RWPE2 (cell line): Measurements from ENCODE around the gene KCNK7.

Experiments
- ATAC-seq: fragments of 200-7000 bp; cut with Tn5 transposase; 3 replicates; pipeline ENCODE4 v1.9.1; 2021; ENCODE audit warnings: low read depth
- DNase-seq: peaks from one replicate; pipeline ENCODE4 v3.0.0-alpha.2; 2020; ENCODE audit warnings: low spot score
- H3K27ac ChIP-seq: fragments of 450-650 bp; 2 replicates; pipeline ENCODE4 v1.5.1; 2017; ENCODE audit warnings: mild to moderate bottlenecking; ENCODE audit not compliant: poor library complexity, severe bottlenecking
- H3K27me3 ChIP-seq: fragments of 250-450 bp; sonication (Bioruptor Pico); 2 replicates; pipeline ENCODE4 v1.5.1; 2021; ENCODE audit warnings: mild to moderate bottlenecking, moderate library complexity; ENCODE audit not compliant: insufficient read depth, poor library complexity, severe bottlenecking
- H3K36me3 ChIP-seq: fragments of 250-450 bp; sonication (Bioruptor Pico); 2 replicates; pipeline ENCODE4 v1.5.1; 2020; ENCODE audit warnings: low read depth, mild to moderate bottlenecking, moderate library complexity
- H3K4me1 ChIP-seq: fragments of 250-450 bp; sonication (Bioruptor Pico); 2 replicates; pipeline ENCODE4 v1.5.1; 2021; ENCODE audit warnings: mild to moderate bottlenecking, moderate library complexity; ENCODE audit not compliant: insufficient read depth, poor library complexity, severe bottlenecking
- H3K4me3 ChIP-seq: fragments of 250-450 bp; sonication (Bioruptor Pico); 2 replicates; pipeline ENCODE4 v1.5.1; 2021; ENCODE audit warnings: mild to moderate bottlenecking, moderate library complexity; ENCODE audit not compliant: severe bottlenecking
- H3K9me3 ChIP-seq: fragments of 250-450 bp; sonication (Bioruptor Pico); 2 replicates; pipeline ENCODE4 v1.5.1; 2021; ENCODE audit warnings: mild to moderate bottlenecking, moderate library complexity; ENCODE audit not compliant: severe bottlenecking
- CTCF ChIP-seq: fragments of 450-650 bp; IDR thresholded peaks from one replicate; pipeline ENCODE4 v1.5.1; 2017; ENCODE audit warnings: mild to moderate bottlenecking, moderate library complexity; ENCODE audit not compliant: poor library complexity, severe bottlenecking

Gene KCNK7

GRCh38 chr11:65554842-65555430 lies 40.7 kb downstream of the KCNK7 start:
- Histone ChIP-seq H3K4me3 (no peak overlapping the region), H3K27ac (peak overlapping the region; percentile 85), H3K4me1 (peaks cover 38% of the 10 kb centered on the region), H3K9me3 (no peaks in the 10 kb centered on the region), H3K27me3 (no peaks in the 10 kb centered on the region), H3K36me3 (peaks cover 3% of the 10 kb centered on the region; the same call in 1 of the 2 replicates)
- TF ChIP-seq CTCF: no peak
- no peak for ATAC-seq
- DNase-seq: no peak

- no peak for ATAC-seq
- Histone ChIP-seq H3K27ac (peak overlapping the region; percentile 85), H3K4me3 (no peak overlapping the region)
Observed at GRCh38 chr11:65554057-65554818, 41.4 kb downstream of the KCNK7 start.

GRCh38 chr11:65553301-65554001 lies 42.1 kb downstream of the KCNK7 start:
- Histone ChIP-seq H3K27ac (no peak overlapping the region), H3K4me1 (peaks cover 23% of the 10 kb centered on the region), H3K27me3 (no peaks in the 10 kb centered on the region), H3K36me3 (peaks cover 4% of the 10 kb centered on the region; the same call in 1 of the 2 replicates), H3K4me3 (no peak overlapping the region), H3K9me3 (no peaks in the 10 kb centered on the region)
- TF ChIP-seq CTCF: no peak
- no peak for ATAC-seq
- DNase-seq: no peak

More at GRCh38 chr11:65554057-65554818, 41.4 kb downstream of the KCNK7 start:
- H3K36me3 ChIP-seq: peaks cover 4% of the 10 kb centered on the region; the same call in 1 of the 2 replicates
- no peaks in the 10 kb centered on the region for H3K27me3 ChIP-seq
- no peaks in the 10 kb centered on the region for H3K9me3 ChIP-seq
- TF ChIP-seq CTCF: no peak
- H3K4me1 ChIP-seq: peaks cover 31% of the 10 kb centered on the region
- no peak for DNase-seq

- peak; percentile 30 for TF ChIP-seq CTCF
- Histone ChIP-seq H3K27me3 (no peaks in the 10 kb centered on the region), H3K36me3 (peaks cover 4% of the 10 kb centered on the region; the same call in 1 of the 2 replicates)
Observed at GRCh38 chr11:65552388-65552951, 43.1 kb downstream of the KCNK7 start.

More at GRCh38 chr11:65552388-65552951, 43.1 kb downstream of the KCNK7 start:
- ATAC-seq (no peak), DNase-seq (no peak)
- Histone ChIP-seq H3K4me3 (no peak overlapping the region), H3K4me1 (peaks cover 23% of the 10 kb centered on the region), H3K27ac (no peak overlapping the region), H3K9me3 (no peaks in the 10 kb centered on the region)
